HL-60/S4 treated with phorbol 12-myristate 13-acetate at 8.2 ng/mL for 4 days and 3 days (cell line): ENCODE results near the gene MKKS.

ENCODE experiments used
- in situ Hi-C: fragments of 300-500 bp; cut with MboI; formaldehyde crosslinking; loops from 2 replicates; pipeline ENCODE4 v1.15.0; 2022; ENCODE audit warnings: low sequenced_read_pairs

Gene MKKS

GRCh38 chr20:10375191-10375590 is 58.8 kb downstream of the MKKS start:
- in situ Hi-C loops = no loop called here

- in situ Hi-C loops = no loop called here
These were observed 60.0 kb downstream of the MKKS start for GRCh38 chr20:10374036-10374435.

- in situ Hi-C loops = no loop called here
These were observed 62.6 kb downstream of the MKKS start for GRCh38 chr20:10371467-10371866.

- in situ Hi-C loops = no loop called here
These were observed 63.7 kb downstream of the MKKS start for GRCh38 chr20:10370091-10370887.

GRCh38 chr20:10369723-10370090 is 64.3 kb downstream of the MKKS start:
- in situ Hi-C loops = no loop called here

- in situ Hi-C loops = no loop called here
These were observed 65.3 kb downstream of the MKKS start for GRCh38 chr20:10368702-10369041.

GRCh38 chr20:10367943-10368701 is 65.9 kb downstream of the MKKS start:
- in situ Hi-C loops = no loop called here

- in situ Hi-C loops = no loop called here
These were observed 66.4 kb downstream of the MKKS start for GRCh38 chr20:10367693-10367942.

- in situ Hi-C loops = no loop called here
These were observed 66.9 kb downstream of the MKKS start for GRCh38 chr20:10366898-10367692.

- in situ Hi-C loops = no loop called here
These were observed 71.3 kb downstream of the MKKS start for GRCh38 chr20:10362674-10363073.

GRCh38 chr20:10360878-10361277 is 73.1 kb downstream of the MKKS start:
- in situ Hi-C loops = no loop called here

- in situ Hi-C loops = no loop called here
These were observed 74.4 kb downstream of the MKKS start for GRCh38 chr20:10359621-10360040.

- in situ Hi-C loops = no loop called here
These were observed 76.0 kb downstream of the MKKS start for GRCh38 chr20:10357974-10358373.

GRCh38 chr20:10357061-10357708 is 76.8 kb downstream of the MKKS start:
- in situ Hi-C loops = no loop called here

GRCh38 chr20:10356628-10357027 is 77.4 kb downstream of the MKKS start:
- in situ Hi-C loops = no loop called here

- in situ Hi-C loops = no loop called here
These were observed 80.8 kb downstream of the MKKS start for GRCh38 chr20:10352934-10353824.
